ENCODE measurements around the gene UBAP2L.

The UBAP2L gene

DNA sequence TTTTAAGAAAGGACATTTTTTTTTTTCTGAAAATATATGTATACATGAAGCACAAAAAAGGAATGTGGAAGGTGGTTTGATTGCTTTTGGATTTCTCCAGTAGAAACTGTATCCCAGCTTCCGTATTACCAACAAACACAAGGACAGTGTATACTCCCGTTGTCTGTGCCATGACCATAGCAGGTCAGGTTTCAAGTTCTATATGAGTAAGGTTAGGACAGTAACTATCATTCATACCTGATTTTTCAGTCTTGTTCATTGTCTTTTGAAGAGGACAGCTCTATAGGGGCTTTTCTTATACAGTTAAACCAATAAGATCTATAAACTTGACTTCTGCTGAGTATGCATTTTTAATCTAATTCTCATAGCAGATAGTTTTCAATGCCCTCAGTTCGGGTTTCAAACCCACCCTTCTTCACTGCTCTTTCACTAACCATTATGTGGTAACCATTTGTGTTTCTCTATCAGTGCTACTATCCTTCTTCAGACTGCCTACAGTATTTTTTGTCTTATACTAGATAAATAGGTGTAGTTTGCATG lies 19.6 kb downstream of the UBAP2L start:
- no peak overlapping the region for H3K14ac ChIP-seq (ENCODE audit: low read length)
- H3K79me2 ChIP-seq (ENCODE audit: control insufficient read depth, insufficient read depth, low read length, poor library complexity) = peaks cover 3% of the 10 kb centered on the region
- no peak overlapping the region for H4K91ac ChIP-seq (ENCODE audit: low read depth, low read length)
- no peak overlapping the region for H2BK120ac ChIP-seq (ENCODE audit: insufficient read depth, low read length, poor library complexity)
- no peak overlapping the region for H3K9ac ChIP-seq (ENCODE audit: low read length)
- H2BK12ac ChIP-seq (ENCODE audit: low read length) = no peak overlapping the region
- H2AK5ac ChIP-seq (ENCODE audit: low read length) = no peak overlapping the region
- no peak overlapping the region for H2AFZ ChIP-seq (ENCODE audit: insufficient read depth, low read length, poor library complexity)
- H3K4me1 ChIP-seq (ENCODE audit: control insufficient read depth in 1 of 2, insufficient read depth in 2 of 2, low read length in 2 of 2) = no peaks in the 10 kb centered on the region
- H3K36me3 ChIP-seq (ENCODE audit: control insufficient read depth in 1 of 2, insufficient read depth in 2 of 2, low read length in 2 of 2) = peaks cover 27 to 57% of the 10 kb centered on the region in 2 experiments
- no peak overlapping the region for H3K23ac ChIP-seq (ENCODE audit: low read length)
- no peak overlapping the region for H4K12ac ChIP-seq (ENCODE audit: low read depth, low read length)
- H2BK5ac ChIP-seq (ENCODE audit: low read depth, low read length, poor library complexity) = no peak overlapping the region
- H3K4me2 ChIP-seq (ENCODE audit: low read length) = no peak overlapping the region
- no peak overlapping the region for H4K8ac ChIP-seq (ENCODE audit: low read depth, low read length)
- no peak overlapping the region for H3K18ac ChIP-seq (ENCODE audit: low read length)
- no CpG with 5 or more reads among the region's 3 CpGs for WGBS (ENCODE audit: extremely low coverage, insufficient coverage, insufficient read length)
- DNase-seq = no peak
- H3K27ac ChIP-seq (ENCODE audit: low read depth, low read length) = no peak overlapping the region
- H3K27me3 ChIP-seq (ENCODE audit: insufficient read depth, low read length) = no peaks in the 10 kb centered on the region
- H3K4me3 ChIP-seq (ENCODE audit: low read depth, low read length) = no peak overlapping the region
- H3K79me1 ChIP-seq (ENCODE audit: low read length) = no peaks in the 10 kb centered on the region
- H3K9me3 ChIP-seq (ENCODE audit: insufficient read depth, low read depth, low read length) = no peaks in the 10 kb centered on the region
- H3K4ac ChIP-seq (ENCODE audit: low read depth, low read length) = no peak overlapping the region

DNA sequence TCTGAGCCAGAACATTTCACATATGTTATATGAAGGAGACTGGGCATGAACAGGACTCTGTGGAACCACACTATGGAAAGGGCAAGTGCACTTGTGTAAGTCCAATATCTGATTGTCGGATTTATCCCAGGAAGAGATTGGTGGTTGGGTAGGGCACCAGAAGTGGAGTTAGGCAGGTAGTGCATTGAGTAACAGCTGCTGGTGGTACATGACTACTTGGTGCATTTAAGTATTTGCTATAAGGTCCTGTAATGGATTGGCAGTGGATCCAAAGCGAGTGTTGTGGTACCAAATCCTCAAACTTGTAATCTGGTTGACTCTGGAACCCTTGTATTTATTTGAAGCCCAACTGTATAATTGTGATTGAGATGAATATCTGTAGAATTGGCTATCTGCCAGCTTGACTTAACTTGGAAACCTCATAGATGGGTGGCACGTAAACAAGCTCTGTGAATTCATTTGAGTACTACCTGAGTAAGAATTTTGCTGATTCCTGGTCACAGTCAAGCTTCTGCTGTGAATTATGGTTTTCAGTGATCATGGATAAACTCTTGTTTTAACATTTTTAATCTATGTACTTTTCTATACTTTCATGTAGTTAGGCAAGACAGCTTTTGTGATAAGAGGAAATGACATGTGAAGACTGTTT lies 21.1 kb downstream of the UBAP2L start:
- H3K18ac ChIP-seq (ENCODE audit: low read length) = no peak overlapping the region
- H2BK120ac ChIP-seq (ENCODE audit: insufficient read depth, low read length, poor library complexity) = no peak overlapping the region
- H3K36me3 ChIP-seq (ENCODE audit: control insufficient read depth in 1 of 2, insufficient read depth in 2 of 2, low read length in 2 of 2) = peaks cover 24 to 54% of the 10 kb centered on the region in 2 experiments
- H4K91ac ChIP-seq (ENCODE audit: low read depth, low read length) = no peak overlapping the region
- no peaks in the 10 kb centered on the region for H3K79me2 ChIP-seq (ENCODE audit: control insufficient read depth, insufficient read depth, low read length, poor library complexity)
- H3K9me3 ChIP-seq (ENCODE audit: insufficient read depth, low read depth, low read length) = no peaks in the 10 kb centered on the region
- no peak overlapping the region for H3K4ac ChIP-seq (ENCODE audit: low read depth, low read length)
- H3K9ac ChIP-seq (ENCODE audit: low read length) = peak overlapping the region; percentile 36
- DNase-seq = no peak
- H4K8ac ChIP-seq (ENCODE audit: low read depth, low read length) = no peak overlapping the region
- H4K12ac ChIP-seq (ENCODE audit: low read depth, low read length) = no peak overlapping the region
- no peak overlapping the region for H2AFZ ChIP-seq (ENCODE audit: insufficient read depth, low read length, poor library complexity)
- no peaks in the 10 kb centered on the region for H3K27me3 ChIP-seq (ENCODE audit: insufficient read depth, low read length)
- no peaks in the 10 kb centered on the region for H3K79me1 ChIP-seq (ENCODE audit: low read length)
- H3K4me1 ChIP-seq (ENCODE audit: control insufficient read depth in 1 of 2, insufficient read depth in 2 of 2, low read length in 2 of 2) = no peaks in the 10 kb centered on the region
- H3K4me2 ChIP-seq (ENCODE audit: low read length) = no peak overlapping the region
- H2BK5ac ChIP-seq (ENCODE audit: low read depth, low read length, poor library complexity) = no peak overlapping the region
- H3K23ac ChIP-seq (ENCODE audit: low read length) = no peak overlapping the region
- no peak overlapping the region for H2AK5ac ChIP-seq (ENCODE audit: low read length)
- no CpG with 5 or more reads among the region's 3 CpGs for WGBS (ENCODE audit: extremely low coverage, insufficient coverage, insufficient read length)
- no peak overlapping the region for H2BK12ac ChIP-seq (ENCODE audit: low read length)
- H3K27ac ChIP-seq (ENCODE audit: low read depth, low read length) = no peak overlapping the region
- H3K4me3 ChIP-seq (ENCODE audit: low read depth, low read length) = no peak overlapping the region
- no peak overlapping the region for H3K14ac ChIP-seq (ENCODE audit: low read length)

DNA sequence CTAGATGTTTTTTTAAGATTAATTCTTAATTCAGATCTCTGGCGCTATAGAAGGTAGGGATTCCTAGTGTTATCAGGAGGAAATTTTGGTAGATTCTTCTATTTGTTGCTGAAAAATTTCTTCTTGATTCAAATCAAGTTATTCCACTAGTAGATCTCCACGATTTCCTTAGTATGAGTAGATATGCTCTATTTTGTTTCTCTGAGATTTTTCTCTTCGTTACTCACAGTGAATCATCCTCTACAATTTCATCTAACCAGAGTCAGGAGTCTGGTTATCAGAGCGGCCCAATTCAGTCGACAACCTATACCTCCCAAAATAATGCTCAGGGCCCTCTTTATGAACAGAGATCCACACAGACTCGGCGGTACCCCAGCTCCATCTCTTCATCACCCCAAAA lies 32.9 kb downstream of the UBAP2L start:
- no peak overlapping the region for H4K91ac ChIP-seq (ENCODE audit: low read depth, low read length)
- H3K9me3 ChIP-seq (ENCODE audit: insufficient read depth, low read depth, low read length) = no peaks in the 10 kb centered on the region
- no peak overlapping the region for H3K4ac ChIP-seq (ENCODE audit: low read depth, low read length)
- H3K23ac ChIP-seq (ENCODE audit: low read length) = no peak overlapping the region
- H3K79me2 ChIP-seq (ENCODE audit: control insufficient read depth, insufficient read depth, low read length, poor library complexity) = no peaks in the 10 kb centered on the region
- WGBS (ENCODE audit: extremely low coverage, insufficient coverage, insufficient read length) = no CpG with 5 or more reads among the region's 7 CpGs
- H3K14ac ChIP-seq (ENCODE audit: low read length) = no peak overlapping the region
- no peak overlapping the region for H3K27ac ChIP-seq (ENCODE audit: low read depth, low read length)
- no peak for DNase-seq
- no peak overlapping the region for H3K18ac ChIP-seq (ENCODE audit: low read length)
- H3K27me3 ChIP-seq (ENCODE audit: insufficient read depth, low read length) = no peaks in the 10 kb centered on the region
- no peak overlapping the region for H3K4me2 ChIP-seq (ENCODE audit: low read length)
- no peak overlapping the region for H2BK120ac ChIP-seq (ENCODE audit: insufficient read depth, low read length, poor library complexity)
- H4K12ac ChIP-seq (ENCODE audit: low read depth, low read length) = no peak overlapping the region
- H2AK5ac ChIP-seq (ENCODE audit: low read length) = no peak overlapping the region
- no peak overlapping the region for H2BK5ac ChIP-seq (ENCODE audit: low read depth, low read length, poor library complexity)
- H3K4me1 ChIP-seq (ENCODE audit: control insufficient read depth in 1 of 2, insufficient read depth in 2 of 2, low read length in 2 of 2) = no peaks in the 10 kb centered on the region
- no peak overlapping the region for H3K9ac ChIP-seq (ENCODE audit: low read length)
- no peak overlapping the region for H3K4me3 ChIP-seq (ENCODE audit: low read depth, low read length)
- H4K8ac ChIP-seq (ENCODE audit: low read depth, low read length) = no peak overlapping the region
- peaks cover 56 to 84% of the 10 kb centered on the region in 2 experiments for H3K36me3 ChIP-seq (ENCODE audit: control insufficient read depth in 1 of 2, insufficient read depth in 2 of 2, low read length in 2 of 2)
- H3K79me1 ChIP-seq (ENCODE audit: low read length) = no peaks in the 10 kb centered on the region
- H2BK12ac ChIP-seq (ENCODE audit: low read length) = no peak overlapping the region
- no peak overlapping the region for H2AFZ ChIP-seq (ENCODE audit: insufficient read depth, low read length, poor library complexity)

DNA sequence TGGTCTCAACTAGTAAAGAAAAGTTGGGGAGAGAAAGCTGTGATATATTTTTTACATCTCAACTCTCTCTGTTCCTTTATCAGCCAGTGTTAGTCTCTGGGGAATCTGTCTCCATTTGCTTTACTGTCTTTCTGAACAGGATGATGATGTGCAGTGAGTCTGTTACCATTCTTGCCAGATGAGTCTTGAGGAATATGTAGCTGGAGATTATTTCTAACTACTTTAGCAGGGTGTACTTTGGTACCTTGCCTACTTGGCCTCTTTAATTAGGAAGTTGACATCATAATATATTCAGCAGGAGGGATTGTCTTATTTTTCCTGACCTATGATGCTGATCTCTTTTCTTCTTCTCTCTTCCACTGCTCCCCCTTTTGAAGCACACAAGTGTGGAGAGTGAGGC lies 35.9 kb downstream of the UBAP2L start:
- Histone ChIP-seq H3K79me1 (ENCODE audit: low read length) (no peaks in the 10 kb centered on the region), H3K23ac (ENCODE audit: low read length) (no peak overlapping the region), H4K12ac (ENCODE audit: low read depth, low read length) (no peak overlapping the region), H2BK5ac (ENCODE audit: low read depth, low read length, poor library complexity) (no peak overlapping the region), H3K36me3 (ENCODE audit: control insufficient read depth in 1 of 2, insufficient read depth in 2 of 2, low read length in 2 of 2) (peaks cover 56 to 84% of the 10 kb centered on the region in 2 experiments), H3K4me3 (ENCODE audit: low read depth, low read length) (no peak overlapping the region), H3K18ac (ENCODE audit: low read length) (no peak overlapping the region), H2BK12ac (ENCODE audit: low read length) (no peak overlapping the region), H4K91ac (ENCODE audit: low read depth, low read length) (no peak overlapping the region), H3K27ac (ENCODE audit: low read depth, low read length) (no peak overlapping the region), H2AFZ (ENCODE audit: insufficient read depth, low read length, poor library complexity) (no peak overlapping the region), H2BK120ac (ENCODE audit: insufficient read depth, low read length, poor library complexity) (no peak overlapping the region), H4K8ac (ENCODE audit: low read depth, low read length) (no peak overlapping the region), H3K27me3 (ENCODE audit: insufficient read depth, low read length) (no peaks in the 10 kb centered on the region), H3K4me1 (ENCODE audit: control insufficient read depth in 1 of 2, insufficient read depth in 2 of 2, low read length in 2 of 2) (no peaks in the 10 kb centered on the region), H3K79me2 (ENCODE audit: control insufficient read depth, insufficient read depth, low read length, poor library complexity) (no peaks in the 10 kb centered on the region), H3K14ac (ENCODE audit: low read length) (no peak overlapping the region), H3K4ac (ENCODE audit: low read depth, low read length) (no peak overlapping the region), H2AK5ac (ENCODE audit: low read length) (no peak overlapping the region), H3K9ac (ENCODE audit: low read length) (no peak overlapping the region), H3K9me3 (ENCODE audit: insufficient read depth, low read depth, low read length) (no peaks in the 10 kb centered on the region), H3K4me2 (ENCODE audit: low read length) (no peak overlapping the region)
- DNase-seq = no peak
